Posterior cingulate gyrus (tissue), 11 donors: ENCODE measurements around the gene SPATA32.

Experiments used
- DNase-seq, 10 donors: peaks; one replicate each; pipeline versions ENCODE4 v3.0.0 to v3.0.0-alpha.2; 2020 to 2021; ENCODE audit warnings: mixed read lengths in 3 of 10
- intact Hi-C: fragments of 100-400 bp; cut with DNase I; formaldehyde crosslinking; loops from one replicate; pipeline ENCODE4 v1.15.1; 2023

SPATA32 gene

DNA sequence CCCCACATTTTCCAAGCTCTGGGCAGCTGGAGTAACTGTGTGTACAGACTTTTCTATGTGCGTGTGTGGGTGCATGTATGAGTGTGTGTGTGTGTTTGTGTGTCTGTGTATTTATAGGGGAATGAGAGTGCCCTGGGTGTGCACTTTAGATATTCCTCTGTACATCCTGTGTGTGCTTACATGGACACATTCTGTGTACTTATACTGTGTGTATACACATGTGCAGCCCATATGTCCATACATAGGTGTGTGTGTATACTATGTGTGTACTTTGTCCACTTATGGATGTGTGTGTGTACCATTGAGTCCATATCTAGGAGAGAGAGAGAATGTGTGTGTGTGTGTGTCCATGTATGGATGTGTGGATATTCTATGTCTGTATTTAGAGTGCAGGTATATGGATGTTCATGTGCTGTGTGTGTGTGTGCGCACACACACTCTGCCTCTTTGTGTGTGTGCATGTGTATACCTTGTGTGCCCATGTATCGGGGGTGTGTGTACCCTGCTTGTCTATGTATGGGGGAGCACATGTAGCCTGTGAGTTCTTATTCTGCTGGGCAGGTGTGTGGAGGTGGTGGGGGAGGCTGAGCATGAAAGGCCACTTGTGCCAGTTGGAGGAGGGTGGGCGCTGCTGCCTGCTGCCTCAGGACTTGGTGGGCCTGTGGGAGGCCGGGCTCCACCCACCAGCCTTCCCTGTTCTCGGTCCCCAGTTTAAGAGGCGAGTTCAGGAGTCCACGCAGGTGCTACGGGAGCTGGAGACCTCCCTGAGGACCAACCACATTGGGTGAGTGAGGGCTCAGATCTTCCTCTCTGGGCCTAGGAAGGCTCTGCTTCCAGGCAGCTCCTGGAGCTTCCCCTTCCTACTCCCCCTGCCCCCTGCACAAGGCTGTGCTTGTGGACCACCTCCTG, 29.1 kb downstream of the SPATA32 start:
- intact Hi-C loops, result no loop called here
- no peak for DNase-seq

GRCh38 chr17:45231481-45232116, 30.3 kb downstream of the SPATA32 start:
- intact Hi-C loops, result no loop called here
- DNase-seq, result peak in 1 of 10 donors; percentile 81

DNA sequence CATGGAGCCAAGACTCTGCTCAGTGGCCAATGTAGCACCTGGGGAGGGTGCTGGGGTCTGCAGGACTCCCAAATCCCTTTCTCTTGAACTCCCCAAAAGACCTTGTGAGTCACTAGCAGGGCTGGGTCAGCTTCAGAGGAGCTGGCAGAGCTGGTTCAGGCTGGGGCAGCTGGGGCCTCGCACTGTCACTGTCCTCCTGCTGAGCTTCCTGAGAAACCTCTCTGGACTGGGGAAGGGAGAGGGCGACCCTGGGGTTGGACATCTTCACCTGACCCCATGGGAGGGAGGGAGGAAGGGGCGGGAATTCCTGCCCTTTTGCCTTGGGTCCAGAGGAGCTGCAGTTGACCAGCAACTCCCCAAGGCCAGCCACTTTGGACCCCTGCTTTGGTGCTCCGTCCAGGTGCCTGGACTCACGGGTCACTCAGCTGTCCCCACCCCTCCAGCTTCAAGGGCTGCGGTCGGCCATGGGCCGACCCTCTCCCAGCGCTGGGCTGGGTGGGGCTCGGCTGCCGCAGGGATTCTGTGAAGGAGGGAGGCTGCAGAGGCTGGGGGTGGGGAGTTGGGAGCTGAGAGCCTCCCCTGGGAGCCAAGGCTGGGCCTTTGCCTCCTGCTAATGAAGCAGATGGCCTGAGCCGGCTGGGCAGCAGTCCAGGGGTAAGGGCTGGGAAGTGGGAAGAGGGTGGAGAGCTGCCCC, 31.0 kb downstream of the SPATA32 start:
- peak in 1 of 10 donors; percentile 75 for DNase-seq
- intact Hi-C loops, result no loop called here

DNA sequence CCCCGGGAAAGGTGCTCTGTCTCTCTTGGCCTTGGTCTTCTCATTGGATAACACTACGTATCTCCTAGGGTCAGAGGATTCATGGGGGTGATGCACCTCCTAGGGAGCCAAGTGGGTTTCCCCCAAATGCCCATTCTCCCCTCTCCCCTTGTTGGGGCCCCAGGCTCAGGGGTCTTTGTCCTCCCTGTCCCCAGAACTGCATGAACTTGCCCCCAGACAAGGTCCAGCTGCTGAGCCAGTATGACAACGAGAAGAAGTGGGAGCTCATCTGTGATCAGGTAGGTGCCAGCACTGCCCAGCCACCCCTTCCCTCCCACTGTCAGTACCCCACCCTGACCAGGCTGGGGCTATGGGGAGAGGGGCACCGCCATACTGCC, 31.5 kb downstream of the SPATA32 start:
- intact Hi-C loops, result no loop called here
- DNase-seq, result peak in 1 of 10 donors; percentile 17

GRCh38 chr17:45229681-45230409, 32.0 kb downstream of the SPATA32 start:
- DNase-seq, result peak in 1 of 10 donors; percentile 35
- intact Hi-C loops, result no loop called here

- DNase-seq, result peak in 4 of 10 donors; percentile 49 to 94 (median 70)
- intact Hi-C loops, result no loop called here
Observed at GRCh38 chr17:45228763-45229539, 32.9 kb downstream of the SPATA32 start.

DNA sequence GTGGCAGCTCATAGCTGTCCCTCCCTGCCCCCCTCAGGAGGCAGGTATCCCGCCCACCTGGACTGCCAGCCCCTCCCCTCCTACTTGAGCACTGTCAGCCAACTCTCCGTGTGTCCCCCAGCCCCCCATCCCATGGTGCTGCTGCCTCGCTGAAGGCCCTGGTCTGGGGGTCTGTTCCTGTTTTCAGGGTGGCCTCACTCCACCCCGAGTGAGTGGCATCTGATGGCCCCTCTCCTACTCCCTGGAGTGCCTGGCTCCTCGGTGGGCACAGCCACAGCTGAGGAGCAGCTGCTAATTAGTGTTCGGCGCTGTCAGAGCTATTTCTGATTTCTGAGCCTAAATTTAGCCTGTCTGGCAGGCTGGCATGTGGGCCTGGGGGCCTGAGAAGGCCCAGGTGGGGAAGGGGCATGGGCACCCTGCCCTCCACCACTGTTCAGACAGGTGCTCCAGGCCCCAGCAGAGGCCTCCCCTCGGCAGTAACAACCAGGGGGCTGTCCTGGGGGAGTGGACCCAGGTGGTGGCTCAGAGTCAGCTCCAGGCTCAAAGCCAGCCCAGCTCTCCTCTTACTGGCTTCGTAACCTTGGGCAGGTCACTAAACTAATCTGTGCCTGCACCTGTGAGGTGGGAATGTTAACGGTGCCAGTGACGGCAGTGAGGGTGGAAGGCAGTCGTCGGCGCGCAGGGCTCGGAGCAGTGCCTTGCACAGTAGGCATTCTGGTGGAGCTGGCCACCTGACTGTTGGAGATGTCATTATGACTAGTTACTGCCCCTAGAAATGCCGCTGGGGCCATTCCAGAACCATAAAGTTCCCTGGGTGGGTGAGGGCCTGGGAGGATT, 33.8 kb downstream of the SPATA32 start:
- intact Hi-C loops, result no loop called here
- peak in 3 of 10 donors; percentile 12 to 82 (median 64) for DNase-seq

DNA sequence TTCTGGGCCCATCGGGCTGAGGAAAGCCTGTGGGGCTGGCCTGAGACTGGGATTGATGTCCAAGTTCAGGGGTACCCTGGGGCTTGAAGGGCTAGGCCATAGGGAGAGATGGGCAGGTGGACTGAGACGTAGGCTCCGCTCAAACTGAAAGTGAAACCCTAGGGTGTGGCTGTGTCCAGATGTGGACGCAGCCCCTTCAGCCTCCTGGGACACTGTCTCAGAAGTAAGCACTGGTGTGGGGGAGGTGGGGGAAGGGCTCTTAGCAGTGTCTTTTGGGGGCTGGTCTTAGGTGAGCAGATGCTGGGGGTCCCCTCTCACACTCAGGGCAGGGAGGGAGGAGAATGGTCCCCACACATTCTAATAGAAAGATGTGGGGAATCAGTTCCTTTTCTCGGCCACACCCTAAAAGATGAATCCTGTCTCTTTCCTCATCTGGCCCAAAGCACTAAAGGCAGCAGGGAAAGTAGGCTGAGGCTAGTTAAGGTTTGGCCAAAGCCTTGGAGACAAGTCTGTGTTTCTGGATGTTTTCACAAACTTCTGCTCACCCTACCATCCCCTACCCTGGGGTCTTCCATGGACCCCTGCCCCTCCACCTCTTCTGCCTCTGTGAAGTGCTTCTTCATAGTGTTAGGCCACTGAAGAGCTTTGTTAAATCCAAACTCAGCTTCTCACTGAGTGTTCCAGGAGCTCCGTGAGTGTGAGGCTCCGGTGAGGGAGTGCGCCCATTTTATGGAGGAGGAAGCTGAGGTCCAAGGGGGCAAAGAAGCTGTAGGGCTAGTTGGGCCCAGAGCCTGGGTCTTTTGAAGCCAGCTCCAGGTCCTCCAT, 34.6 kb downstream of the SPATA32 start:
- DNase-seq, result peak in 2 of 10 donors; percentile 32 to 40
- intact Hi-C loops, result no loop called here

DNA sequence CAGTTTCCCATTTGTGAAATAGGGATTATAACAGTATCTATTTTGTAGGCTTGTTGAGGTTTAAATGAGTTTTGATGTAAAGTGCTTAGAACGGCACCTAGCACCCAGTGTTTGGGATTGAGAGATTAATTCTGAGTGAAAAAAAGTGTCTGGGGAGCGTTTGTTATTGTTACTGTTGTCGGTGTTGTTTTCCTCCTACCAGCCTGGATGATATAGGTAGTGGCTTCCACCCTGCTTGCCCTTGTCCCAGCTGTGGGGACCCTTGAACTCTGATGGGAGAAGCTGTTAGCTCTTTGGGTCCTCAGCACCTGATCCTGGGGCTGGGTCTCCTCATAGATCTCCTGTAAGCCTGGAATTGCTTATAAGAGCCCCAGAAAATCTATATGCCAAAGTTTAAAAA, 35.3 kb downstream of the SPATA32 start:
- intact Hi-C loops, result no loop called here

GRCh38 chr17:45225964-45226530, 35.8 kb downstream of the SPATA32 start:
- DNase-seq, result peak in 6 of 10 donors; percentile 27 to 90 (median 50)
- intact Hi-C loops, result no loop called here

More for the DNA sequence above, 35.3 kb downstream of the SPATA32 start:
- DNase-seq, result peak in 1 of 10 donors; percentile 7

DNA sequence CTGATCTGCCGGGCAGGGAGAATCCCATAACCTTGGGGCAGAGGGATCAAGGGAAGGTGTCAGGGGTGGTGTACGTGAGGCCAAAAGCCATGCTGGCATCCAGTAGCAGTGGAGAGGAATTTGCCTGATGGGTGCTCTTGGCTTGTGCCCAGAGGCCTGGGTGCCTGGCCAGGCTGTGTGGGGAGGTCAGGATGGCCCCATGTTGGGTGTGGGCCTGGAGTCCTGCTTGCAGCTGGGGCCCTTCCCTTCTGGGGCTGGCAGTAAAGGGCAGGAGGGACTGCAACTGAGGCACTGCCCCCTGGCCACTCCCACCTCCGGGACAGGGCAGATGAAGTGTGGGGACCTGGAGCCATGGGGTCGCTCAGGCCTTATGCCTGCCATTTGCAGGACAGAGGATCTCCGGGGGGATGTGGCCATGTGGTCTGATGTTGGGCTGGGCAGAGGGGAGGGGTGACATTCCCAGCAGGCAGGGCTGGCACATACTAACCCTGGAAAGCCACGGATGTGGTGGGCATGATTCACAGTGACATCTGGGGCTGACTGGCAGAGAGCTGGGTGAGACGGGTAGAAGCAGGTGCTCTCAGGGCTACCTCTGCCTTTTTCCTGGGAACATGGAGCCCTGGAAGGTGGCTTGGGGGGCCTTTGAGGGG, 36.7 kb downstream of the SPATA32 start:
- peak in 2 of 10 donors; percentile 60 to 74 for DNase-seq
- intact Hi-C loops, result no loop called here

GRCh38 chr17:45224671-45225050, 37.2 kb downstream of the SPATA32 start:
- peak in 2 of 10 donors; percentile 76 to 90 for DNase-seq
- intact Hi-C loops, result no loop called here

GRCh38 chr17:45223539-45224528, 38.1 kb downstream of the SPATA32 start:
- DNase-seq, result peak in 2 of 10 donors; percentile 53 to 73
- intact Hi-C loops, result no loop called here

DNA sequence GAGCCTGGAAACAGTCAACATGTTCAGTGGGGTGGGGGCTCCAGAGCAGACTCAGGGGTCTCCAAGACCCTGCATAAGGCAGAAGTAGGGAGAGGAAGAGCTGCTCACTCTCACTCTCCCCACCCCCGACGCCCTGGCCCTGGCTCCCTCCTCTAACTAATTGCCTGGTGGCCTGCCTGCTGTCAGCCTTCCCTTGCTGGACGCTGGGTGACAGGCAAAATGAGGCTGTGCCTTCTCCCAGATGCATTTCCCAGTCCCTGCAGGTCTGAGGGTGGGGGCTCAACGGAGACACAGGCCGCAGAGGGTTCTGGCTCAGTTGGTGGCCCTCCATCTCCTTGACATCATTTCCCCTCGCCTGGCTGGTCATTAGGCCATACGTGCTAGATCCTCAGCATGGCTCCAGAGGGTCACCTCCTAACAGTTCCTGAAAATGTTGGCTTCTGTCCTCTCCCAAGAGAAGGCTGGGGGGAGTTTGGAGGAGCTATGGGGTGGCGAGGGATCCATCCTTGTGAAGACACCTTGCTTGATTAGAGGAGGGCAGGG, 38.8 kb downstream of the SPATA32 start:
- peak in 2 of 10 donors; percentile 68 to 78 for DNase-seq
- intact Hi-C loops, result no loop called here

- DNase-seq, result peak in 2 of 10 donors; percentile 59 to 61
- intact Hi-C loops, result no loop called here
Observed at GRCh38 chr17:45222289-45222995, 39.5 kb downstream of the SPATA32 start.
